ENCODE results near the gene RAPGEF4. TPM values are rescaled to one million over a fixed set of nuclear protein-coding genes. Genes with fewer than 3 reads are reported as not detected.
"Not testable (repeated sequence)": the region's sequence is repeated elsewhere in the genome, so short reads cannot be mapped to it uniquely, and the experiment has no call there.

Gene RAPGEF4
- polyA plus RNA-seq, 3 donors from 2014 or later = not detected

DNA sequence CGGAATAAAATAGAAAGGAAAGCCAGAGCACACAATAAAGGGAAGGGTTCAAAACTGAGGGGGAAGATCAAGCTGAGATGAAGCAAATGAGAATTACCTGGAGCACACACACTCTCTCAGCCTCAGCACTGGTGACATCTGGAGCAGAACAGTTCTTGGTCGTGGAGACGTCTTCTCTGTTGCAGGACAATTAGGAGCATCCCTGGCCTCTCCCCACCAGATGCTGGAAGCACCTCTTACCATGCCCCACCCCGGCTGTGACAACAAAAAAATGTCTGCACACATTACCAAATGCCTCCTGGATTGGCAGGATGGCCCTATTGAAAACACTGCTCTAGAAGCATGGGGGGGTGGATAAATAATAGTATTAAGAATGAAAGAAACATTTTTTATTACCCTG is 296.4 kb downstream of the RAPGEF4 start:
- Mint-ChIP-seq H3K27me3 (ENCODE audit: low read depth in 3 of 3) (peaks cover 0 to 9% (median 0%) of the 10 kb centered on the region in 3 donors), H3K4me1 (no peaks in the 10 kb centered on the region), H3K36me3 (no peaks in the 10 kb centered on the region), H3K9me3 (no peaks in the 10 kb centered on the region), H3K4me3 (no peak overlapping the region), H3K27ac (no peak overlapping the region)
- DNase-seq = no peak

DNA sequence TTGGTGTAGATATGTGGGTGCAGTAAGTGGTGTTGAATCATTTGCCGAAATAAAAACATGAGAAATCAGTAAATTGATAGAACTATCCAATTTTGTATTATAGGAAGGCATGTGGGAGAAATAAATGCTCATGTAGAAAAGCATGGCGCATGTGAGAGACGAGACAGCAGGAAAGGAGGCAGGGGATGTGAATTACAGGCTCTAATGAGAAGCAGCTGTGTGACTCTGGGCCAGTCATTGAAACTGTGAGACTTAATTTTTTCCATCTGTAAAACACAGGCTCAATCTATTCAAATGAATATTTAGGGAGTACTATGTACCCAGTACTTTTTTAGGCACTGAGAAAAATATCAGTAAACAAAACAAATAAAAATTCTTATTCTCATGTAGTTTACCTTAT is 297.4 kb downstream of the RAPGEF4 start:
- Mint-ChIP-seq H3K27me3 (ENCODE audit: low read depth in 3 of 3) (peaks cover 0 to 7% (median 0%) of the 10 kb centered on the region in 3 donors), H3K36me3 (no peaks in the 10 kb centered on the region), H3K27ac (no peak overlapping the region), H3K9me3 (no peaks in the 10 kb centered on the region), H3K4me1 (no peaks in the 10 kb centered on the region), H3K4me3 (no peak overlapping the region)
- DNase-seq = no peak

DNA sequence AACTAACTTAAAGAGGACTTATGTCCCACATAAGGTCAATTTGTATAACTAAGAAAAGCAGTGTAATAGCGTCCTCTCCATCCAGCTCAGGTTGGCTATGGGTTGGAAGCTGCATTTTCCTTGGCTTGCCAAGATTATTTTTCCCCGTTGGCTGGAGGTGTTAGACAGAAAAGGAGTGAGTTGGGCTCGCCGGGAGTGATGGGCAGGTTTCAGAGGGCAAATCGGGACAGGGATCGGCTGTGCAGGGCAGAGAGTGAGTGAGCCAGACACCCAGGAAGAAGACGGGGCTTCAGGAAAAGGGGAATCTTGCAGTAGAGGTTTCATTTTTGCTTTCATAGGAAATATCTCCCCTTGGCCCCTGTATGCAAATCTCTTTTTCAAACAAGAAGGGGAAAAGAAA is 298.5 kb downstream of the RAPGEF4 start:
- no peaks in the 10 kb centered on the region for H3K4me1 Mint-ChIP-seq
- peaks cover 0 to 7% (median 0%) of the 10 kb centered on the region in 3 donors for H3K27me3 Mint-ChIP-seq (ENCODE audit: low read depth in 3 of 3)
- no peak overlapping the region for H3K4me3 Mint-ChIP-seq
- H3K27ac Mint-ChIP-seq = no peak overlapping the region
- H3K9me3 Mint-ChIP-seq = no peaks in the 10 kb centered on the region
- no peaks in the 10 kb centered on the region for H3K36me3 Mint-ChIP-seq
- DNase-seq = no peak

DNA sequence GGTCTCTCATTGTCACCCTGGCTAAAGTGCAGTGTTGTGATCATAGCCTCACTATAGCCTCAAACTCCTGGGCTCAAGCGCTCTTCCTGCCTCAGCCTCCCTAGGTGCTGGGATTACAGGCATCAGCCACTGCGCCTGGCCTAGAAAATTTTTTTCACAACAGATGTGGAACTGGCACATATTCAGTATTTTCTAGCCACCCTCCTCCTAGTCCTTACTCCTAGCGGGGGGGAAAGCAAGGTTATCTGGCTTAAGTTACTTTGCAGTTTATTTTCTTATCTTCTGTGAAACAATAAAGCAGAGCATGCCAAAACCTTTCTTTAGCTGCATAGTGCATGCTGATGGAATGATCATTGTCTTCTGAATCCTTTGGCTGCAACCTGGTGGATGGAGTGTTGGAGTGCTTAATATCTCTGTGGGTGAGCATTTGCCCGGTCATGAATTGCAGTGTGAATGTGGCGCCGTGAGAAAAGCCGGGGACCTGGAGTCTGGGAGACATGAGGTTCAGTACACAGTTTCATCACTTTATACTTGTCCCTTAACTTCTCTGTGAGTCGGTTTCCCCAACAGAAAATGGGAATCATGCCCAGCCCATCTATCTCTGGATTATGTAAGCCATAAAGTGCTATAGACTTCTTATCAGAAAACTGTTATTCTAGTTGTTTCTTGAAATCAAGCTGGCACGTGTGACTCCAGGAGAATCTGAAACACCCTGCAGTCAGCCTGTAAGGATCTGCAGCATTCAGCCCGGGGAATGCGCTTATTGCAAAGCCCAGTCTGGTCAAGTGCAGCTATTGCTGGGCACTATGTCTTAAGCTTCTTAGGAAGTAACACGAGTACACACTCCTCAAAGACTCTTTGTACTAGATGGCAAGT is 301.8 kb downstream of the RAPGEF4 start:
- no peak overlapping the region for H3K4me3 Mint-ChIP-seq
- H3K27ac Mint-ChIP-seq = no peak overlapping the region
- no peaks in the 10 kb centered on the region for H3K36me3 Mint-ChIP-seq
- DNase-seq = no peak
- H3K9me3 Mint-ChIP-seq = no peaks in the 10 kb centered on the region
- peaks cover 0 to 7% (median 0%) of the 10 kb centered on the region in 3 donors for H3K27me3 Mint-ChIP-seq (ENCODE audit: low read depth in 3 of 3)
- H3K4me1 Mint-ChIP-seq = no peaks in the 10 kb centered on the region

DNA sequence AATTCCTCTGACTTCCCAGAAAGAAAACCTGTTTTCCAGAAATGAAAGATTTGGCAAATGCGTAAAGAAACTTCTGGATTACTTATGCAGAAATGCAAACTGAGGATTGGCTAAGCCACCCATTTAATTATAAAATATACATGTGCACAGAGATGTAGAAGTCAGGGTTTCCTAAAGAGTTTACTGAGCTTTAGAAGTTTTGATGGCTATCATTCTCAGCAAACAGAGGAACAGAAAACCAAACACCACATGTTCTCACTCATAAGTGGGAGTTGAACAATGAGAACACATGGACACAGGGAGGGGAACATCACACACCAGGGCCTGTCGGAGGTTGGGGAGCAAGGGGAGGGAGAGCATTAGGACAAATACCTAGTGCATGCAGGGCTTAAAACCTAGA is 302.6 kb downstream of the RAPGEF4 start:
- DNase-seq; H3K4me3 Mint-ChIP-seq; H3K4me1 Mint-ChIP-seq; H3K9me3 Mint-ChIP-seq; H3K27me3 Mint-ChIP-seq (ENCODE audit: low read depth in 3 of 3); H3K27ac Mint-ChIP-seq; H3K36me3 Mint-ChIP-seq: not testable (repeated sequence)

DNA sequence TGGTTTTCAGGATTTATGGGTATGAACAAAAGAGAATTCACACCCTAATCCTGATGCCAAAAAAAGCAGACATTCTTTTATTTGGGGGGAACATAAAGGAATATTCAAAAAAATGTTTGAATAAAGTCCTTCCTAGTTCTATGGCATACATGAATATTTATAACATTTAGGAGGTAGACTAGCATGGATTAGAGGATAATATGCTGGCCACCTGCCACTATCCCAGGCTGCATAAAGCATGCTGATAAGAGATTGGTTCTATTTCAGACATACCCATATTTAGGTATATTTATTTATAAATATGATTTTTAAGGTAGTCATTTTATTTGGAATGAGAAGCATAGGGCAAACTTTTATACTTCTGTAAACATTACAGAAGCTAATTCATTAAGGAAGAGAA is 305.1 kb downstream of the RAPGEF4 start:
- no peaks in the 10 kb centered on the region for H3K4me1 Mint-ChIP-seq
- H3K4me3 Mint-ChIP-seq = no peak overlapping the region
- H3K36me3 Mint-ChIP-seq = no peaks in the 10 kb centered on the region
- no peak for DNase-seq
- H3K27ac Mint-ChIP-seq = no peak overlapping the region
- peaks cover 0 to 5% (median 0%) of the 10 kb centered on the region in 3 donors for H3K27me3 Mint-ChIP-seq (ENCODE audit: low read depth in 3 of 3)
- H3K9me3 Mint-ChIP-seq = no peaks in the 10 kb centered on the region

DNA sequence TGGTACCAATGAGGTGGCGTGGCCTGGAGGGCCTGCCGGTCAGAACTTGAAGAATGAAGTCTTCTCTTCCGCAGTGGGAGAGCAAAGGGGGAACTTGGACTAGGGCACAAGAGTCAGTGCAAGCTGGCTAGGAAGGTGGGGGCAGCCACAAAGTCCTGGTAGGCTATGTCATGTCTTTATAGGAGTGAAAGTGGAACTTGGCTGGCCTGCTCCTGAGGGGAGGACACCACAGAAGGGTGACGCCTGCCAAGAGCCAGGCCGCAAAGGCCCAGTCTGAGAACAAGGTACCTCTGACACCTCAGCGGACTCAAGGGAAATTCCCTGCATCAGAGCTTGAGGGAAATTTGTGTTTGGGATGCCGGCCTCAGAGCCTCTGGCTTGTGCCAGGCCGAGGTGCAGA is 307.8 kb downstream of the RAPGEF4 start:
- Mint-ChIP-seq H3K4me3 (no peak overlapping the region), H3K27me3 (ENCODE audit: low read depth in 3 of 3) (peaks cover 0 to 5% (median 0%) of the 10 kb centered on the region in 3 donors), H3K36me3 (no peaks in the 10 kb centered on the region), H3K9me3 (no peaks in the 10 kb centered on the region), H3K4me1 (no peaks in the 10 kb centered on the region), H3K27ac (no peak overlapping the region)
- no peak for DNase-seq

DNA sequence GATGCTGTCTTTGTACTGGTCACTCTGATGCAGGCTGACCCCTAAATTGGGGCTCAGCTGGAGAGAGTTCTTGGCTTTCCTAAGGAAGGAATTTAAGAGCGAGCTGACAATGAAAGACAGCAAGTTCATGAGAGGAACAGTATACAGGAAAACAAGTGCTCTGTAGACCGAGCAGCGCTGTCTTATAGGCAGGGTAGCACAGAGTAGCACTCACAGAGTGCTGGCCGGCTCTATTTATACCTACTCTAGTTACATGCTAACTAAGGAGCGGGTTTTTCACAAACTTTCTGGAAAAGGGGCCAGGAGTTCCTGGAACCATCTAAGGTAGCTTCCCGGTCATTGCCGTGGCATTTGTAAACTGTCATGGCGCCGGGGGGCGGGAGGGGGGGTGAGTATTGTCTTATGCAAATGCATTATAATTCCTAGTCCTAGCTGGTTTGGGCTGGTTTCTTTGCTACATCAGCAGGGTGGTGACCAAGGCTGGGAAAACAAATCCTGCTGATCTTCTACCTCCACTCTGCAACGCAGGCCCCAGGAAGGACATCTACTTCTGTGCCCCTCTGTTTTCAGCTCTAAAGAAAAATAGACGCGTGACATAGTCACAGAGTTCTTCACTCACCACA is 308.4 kb downstream of the RAPGEF4 start:
- Mint-ChIP-seq H3K4me1 (no peaks in the 10 kb centered on the region), H3K27me3 (ENCODE audit: low read depth in 3 of 3) (peaks cover 0 to 5% (median 0%) of the 10 kb centered on the region in 3 donors), H3K36me3 (no peaks in the 10 kb centered on the region), H3K4me3 (no peak overlapping the region), H3K27ac (no peak overlapping the region), H3K9me3 (no peaks in the 10 kb centered on the region)
- no peak for DNase-seq

DNA sequence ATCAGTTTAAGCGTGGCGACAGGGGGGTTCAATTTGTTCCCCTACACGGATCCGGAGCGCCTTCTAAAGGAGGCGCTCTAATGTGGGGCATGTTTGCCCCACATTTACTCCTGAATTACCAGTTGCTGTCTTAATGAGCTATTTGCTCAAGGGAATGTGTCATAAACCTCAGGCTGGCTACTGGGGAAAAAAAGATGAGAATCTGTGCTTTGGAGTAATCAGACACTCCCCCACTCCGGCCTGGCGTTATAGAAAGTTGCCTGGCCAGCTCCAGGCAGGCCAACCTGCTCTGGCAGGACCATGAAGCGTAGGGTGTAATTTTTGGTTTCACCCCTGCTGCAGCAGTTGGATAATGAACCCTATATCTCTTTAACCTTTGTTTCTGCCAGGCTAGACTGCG is 309.0 kb downstream of the RAPGEF4 start:
- Mint-ChIP-seq H3K27ac (no peak overlapping the region), H3K36me3 (no peaks in the 10 kb centered on the region), H3K9me3 (no peaks in the 10 kb centered on the region), H3K4me1 (no peaks in the 10 kb centered on the region), H3K4me3 (no peak overlapping the region), H3K27me3 (ENCODE audit: low read depth in 3 of 3) (peaks cover 0 to 5% (median 1%) of the 10 kb centered on the region in 3 donors)
- no peak for DNase-seq

DNA sequence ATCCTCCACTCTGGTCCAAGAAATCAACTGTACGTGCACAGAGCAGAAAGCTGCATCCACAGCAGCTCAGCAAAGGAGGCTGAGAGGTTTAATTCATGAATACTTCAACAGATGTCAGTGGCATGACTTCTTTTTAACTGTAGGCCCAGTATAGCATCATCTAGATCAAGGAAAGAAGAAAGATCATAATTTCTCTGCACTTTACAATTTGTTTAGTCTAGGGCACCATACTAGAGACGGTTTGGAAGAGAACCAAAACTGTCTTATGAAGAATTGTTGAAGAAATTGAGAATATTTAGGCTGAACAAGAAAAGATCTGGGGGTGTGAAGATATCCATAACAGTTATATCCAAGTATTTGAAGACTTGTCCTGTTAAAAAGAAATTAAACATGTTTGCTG is 309.5 kb downstream of the RAPGEF4 start:
- H3K27me3 Mint-ChIP-seq (ENCODE audit: low read depth in 3 of 3) = peaks cover 0 to 5% (median 3%) of the 10 kb centered on the region in 3 donors
- H3K9me3 Mint-ChIP-seq = no peaks in the 10 kb centered on the region
- no peak for DNase-seq
- no peaks in the 10 kb centered on the region for H3K4me1 Mint-ChIP-seq
- H3K36me3 Mint-ChIP-seq = no peaks in the 10 kb centered on the region
- no peak overlapping the region for H3K27ac Mint-ChIP-seq
- no peak overlapping the region for H3K4me3 Mint-ChIP-seq

DNA sequence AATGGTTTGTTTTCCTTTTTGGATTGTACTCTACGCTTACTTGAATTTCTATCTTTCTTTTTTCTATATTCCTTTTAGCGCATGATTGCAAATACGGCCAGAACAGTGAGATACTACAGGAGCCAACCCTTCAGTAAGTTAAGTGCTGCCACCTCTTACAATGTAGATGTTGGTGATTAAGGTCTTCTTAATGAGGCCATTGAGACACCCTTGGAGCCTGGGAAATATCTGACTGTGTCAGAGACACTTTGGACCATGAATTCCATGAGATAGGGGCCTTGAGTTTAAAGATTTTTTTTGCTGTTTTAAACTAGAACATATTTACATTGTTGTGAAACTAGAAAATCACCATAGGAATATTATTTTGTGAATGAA is 312.9 kb downstream of the RAPGEF4 start:
- H3K4me3 Mint-ChIP-seq = no peak overlapping the region
- no peak overlapping the region for H3K27ac Mint-ChIP-seq
- no peaks in the 10 kb centered on the region for H3K36me3 Mint-ChIP-seq
- H3K27me3 Mint-ChIP-seq (ENCODE audit: low read depth in 3 of 3) = peaks cover 0 to 9% (median 3%) of the 10 kb centered on the region in 3 donors
- H3K4me1 Mint-ChIP-seq = no peaks in the 10 kb centered on the region
- no peak for DNase-seq
- no peaks in the 10 kb centered on the region for H3K9me3 Mint-ChIP-seq

DNA sequence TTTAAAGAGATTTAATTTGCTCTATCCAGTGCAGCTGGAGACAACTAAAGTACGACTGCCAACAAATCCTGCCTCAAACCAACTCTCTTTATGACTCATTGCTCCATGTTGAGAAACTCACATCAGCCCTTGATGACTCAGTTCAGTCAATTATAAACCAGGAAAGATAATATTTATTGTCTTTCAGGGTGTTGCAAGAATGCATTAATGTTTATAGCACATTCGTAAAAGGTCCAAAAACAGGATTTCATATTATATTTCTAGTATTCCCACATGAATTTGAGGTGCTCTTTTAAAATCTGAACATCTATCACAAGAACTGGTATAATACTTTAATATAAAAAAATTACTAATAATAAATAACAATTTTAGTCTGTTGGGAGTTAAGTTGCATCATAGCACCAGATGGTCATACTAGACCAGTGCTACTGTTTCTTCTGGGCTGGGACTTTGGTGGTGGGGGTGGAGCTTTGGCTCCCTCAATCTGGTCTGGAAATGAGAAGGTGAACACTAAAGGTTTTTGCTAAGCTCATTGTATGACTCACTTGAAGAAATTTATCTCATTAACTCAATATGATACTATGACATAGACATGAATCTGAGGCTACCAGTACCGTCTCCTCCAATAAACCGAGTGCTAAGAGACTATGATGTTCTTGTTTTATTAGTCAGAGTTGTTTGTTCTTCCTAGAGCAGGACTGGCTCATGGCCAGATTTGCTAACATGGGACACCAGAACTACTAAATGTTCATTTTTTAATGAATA is 313.4 kb downstream of the RAPGEF4 start:
- H3K4me1 Mint-ChIP-seq = no peaks in the 10 kb centered on the region
- no peaks in the 10 kb centered on the region for H3K36me3 Mint-ChIP-seq
- H3K27ac Mint-ChIP-seq = no peak overlapping the region
- H3K27me3 Mint-ChIP-seq (ENCODE audit: low read depth in 3 of 3) = peaks cover 1 to 9% (median 3%) of the 10 kb centered on the region in 3 donors
- H3K4me3 Mint-ChIP-seq = no peak overlapping the region
- no peaks in the 10 kb centered on the region for H3K9me3 Mint-ChIP-seq
- no peak for DNase-seq

DNA sequence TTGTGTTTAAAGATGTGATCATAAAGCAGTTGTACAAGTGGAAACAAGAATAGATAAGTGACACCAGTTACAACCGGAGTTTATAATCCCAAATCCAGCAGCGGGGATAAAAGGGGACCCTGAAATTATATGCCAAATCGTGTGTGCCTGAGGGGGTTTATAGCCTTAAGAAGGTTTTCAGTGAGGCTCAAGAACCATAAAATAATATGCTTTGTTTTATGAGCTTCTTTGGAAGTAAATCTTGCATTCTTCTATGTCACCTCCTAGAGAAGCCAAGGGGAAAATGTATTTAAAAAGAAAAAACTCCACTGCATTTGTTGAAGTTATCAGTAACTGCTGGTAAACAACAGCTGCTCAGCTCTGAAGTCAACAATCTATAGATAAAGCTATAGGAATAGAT is 314.2 kb downstream of the RAPGEF4 start:
- peaks cover 2 to 9% (median 3%) of the 10 kb centered on the region in 3 donors for H3K27me3 Mint-ChIP-seq (ENCODE audit: low read depth in 3 of 3)
- H3K36me3 Mint-ChIP-seq = no peaks in the 10 kb centered on the region
- DNase-seq = no peak
- no peak overlapping the region for H3K4me3 Mint-ChIP-seq
- no peaks in the 10 kb centered on the region for H3K4me1 Mint-ChIP-seq
- H3K9me3 Mint-ChIP-seq = no peaks in the 10 kb centered on the region
- no peak overlapping the region for H3K27ac Mint-ChIP-seq

DNA sequence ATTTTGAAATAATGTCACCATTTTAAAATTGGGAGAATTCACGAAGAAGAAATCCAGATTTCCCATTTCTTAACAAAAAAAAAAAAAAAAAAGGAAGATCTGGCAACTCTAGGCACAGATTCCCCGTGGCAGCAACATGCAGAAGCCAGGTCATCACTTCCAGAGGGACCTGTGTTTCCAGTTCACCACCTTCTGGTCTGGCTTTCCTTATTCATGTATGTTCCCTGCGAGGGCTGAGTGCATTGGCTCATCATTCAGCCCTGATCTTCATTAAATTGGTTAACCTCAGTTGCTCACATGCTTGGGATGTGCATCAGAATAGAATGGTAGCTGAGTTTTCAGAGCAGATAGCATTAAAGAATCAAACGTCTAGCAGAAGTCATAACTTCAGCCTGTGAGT is 315.0 kb downstream of the RAPGEF4 start:
- Mint-ChIP-seq H3K4me1 (no peaks in the 10 kb centered on the region), H3K36me3 (peaks cover 0 to 3% (median 0%) of the 10 kb centered on the region in 3 donors), H3K27ac (no peak overlapping the region), H3K4me3 (no peak overlapping the region), H3K27me3 (ENCODE audit: low read depth in 3 of 3) (peaks cover 2 to 9% (median 3%) of the 10 kb centered on the region in 3 donors), H3K9me3 (no peaks in the 10 kb centered on the region)
- DNase-seq = no peak

Measured in immature natural killer cell (primary cell).